GM18505 (cell line): Measurements from ENCODE around the gene SYT11.

Experiments used
- ATAC-seq: cut with Tn5 transposase; IDR thresholded peaks from one replicate; pipeline ENCODE4 v1.9.1; 2021; ENCODE audit not compliant: unreplicated experiment
- POLR2A ChIP-seq: IDR thresholded peaks from 4 replicates; pipeline ENCODE4 v1.6.1; 2011; ENCODE audit warnings: borderline replicate concordance; ENCODE audit not compliant: insufficient read depth, insufficient read length; ENCODE audit errors: extremely low read depth

SYT11 gene

DNA sequence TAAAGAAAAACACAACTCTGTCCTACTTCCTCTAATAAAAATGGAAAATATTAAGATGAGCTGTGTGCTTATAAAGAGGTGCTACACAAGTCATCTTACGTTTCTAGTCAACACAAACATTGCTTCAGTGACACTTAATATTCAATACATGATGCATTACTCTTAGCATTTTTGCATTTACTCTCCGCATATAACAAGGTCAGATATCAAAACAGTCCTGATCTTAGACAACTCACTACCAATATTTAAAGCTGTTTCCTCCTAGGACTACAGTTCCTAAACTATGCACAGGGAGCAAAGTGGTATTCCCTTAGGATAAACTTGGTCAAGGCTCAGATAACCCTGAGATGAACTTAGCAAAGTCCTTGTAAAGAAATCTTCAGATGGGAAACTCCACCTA, 39.5 kb downstream of the SYT11 start:
- no peak for ATAC-seq

DNA sequence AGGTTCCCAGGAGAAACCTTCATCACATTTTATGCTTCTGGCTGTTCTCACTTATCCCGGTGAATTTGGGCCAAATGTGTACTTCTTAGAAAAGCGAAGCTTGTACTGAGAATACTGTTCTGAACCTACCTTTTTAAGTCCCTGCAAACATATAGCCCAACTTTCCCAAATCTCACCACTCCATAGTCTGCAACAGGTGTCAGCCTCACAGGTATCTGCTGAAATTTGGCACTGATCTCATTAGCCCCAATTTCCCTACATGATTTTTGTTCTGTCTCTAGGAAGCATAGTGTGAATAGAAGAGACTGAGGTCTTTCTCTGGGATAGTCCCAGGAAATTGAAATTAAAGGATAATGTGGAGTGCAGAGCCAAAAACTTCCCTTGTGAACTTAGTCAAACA, 40.3 kb downstream of the SYT11 start:
- no peak for TF ChIP-seq POLR2A
- no peak for ATAC-seq

More for the DNA sequence above, 39.5 kb downstream of the SYT11 start:
- no peak for TF ChIP-seq POLR2A

DNA sequence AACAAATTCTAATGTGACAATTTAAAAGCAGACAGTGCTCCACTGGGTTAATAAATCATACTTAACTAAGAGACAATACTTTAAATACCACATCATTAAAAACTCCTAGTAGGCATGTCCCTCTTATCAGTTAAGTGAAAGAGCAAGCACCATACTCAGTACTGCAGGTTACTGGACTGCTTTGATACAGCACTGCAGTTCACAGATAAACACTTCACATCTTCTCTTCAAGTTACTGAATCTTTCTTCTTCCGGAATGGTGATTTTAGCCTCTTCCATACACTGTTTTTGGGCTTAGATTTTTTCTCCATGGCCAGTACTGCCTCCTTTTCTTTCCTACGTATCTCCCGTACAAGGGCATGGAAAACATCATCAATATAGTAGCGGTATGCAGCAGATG, 40.8 kb downstream of the SYT11 start:
- TF ChIP-seq POLR2A = no peak
- ATAC-seq = no peak

- no peak for ATAC-seq
- no peak for TF ChIP-seq POLR2A
Measured at GRCh38 chr1:155904261-155904660, 44.9 kb downstream of the SYT11 start.

DNA sequence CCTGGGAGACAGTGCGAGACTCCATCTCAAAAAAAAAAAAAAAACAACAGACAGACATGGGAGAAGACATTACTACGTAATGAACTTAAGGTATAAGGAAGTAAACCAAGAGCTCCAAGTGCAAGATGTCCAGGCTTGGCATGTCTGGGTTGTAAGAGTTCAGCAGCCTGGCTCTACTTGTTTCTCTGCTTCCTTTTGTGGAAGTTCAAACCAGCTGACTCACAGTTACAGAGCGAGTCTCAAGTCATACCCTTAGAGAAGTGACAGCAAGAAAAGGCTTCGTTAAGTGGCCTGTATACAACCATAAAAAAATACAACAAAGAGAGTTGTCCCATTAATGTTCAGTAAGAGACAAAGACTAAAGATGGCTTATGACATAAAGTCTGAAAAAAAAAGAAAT, 50.5 kb downstream of the SYT11 start:
- ATAC-seq = no peak
- no peak for TF ChIP-seq POLR2A

DNA sequence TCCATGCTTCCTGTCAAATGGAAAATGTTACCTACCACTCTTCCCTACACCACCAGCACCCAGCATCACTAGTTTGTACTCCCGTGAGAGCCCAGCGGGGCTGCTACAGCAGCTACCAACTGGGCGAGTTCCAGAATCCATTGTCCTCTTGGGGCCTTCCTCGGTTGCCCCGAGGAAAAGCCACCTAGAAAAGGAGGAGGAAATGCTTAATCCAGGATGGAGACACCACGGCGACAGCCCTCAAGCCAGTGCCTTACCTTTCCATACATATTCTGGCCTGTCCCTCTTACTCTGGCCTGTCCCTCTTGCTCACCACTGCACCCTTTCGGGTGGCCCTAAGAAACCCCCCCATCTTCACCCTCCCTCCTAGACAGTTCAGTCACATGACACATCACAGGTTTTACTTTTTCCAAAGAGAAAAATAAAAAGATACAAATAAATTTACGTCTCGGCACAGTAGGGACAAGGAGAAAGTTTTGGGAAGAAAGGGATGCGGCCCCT, 51.3 kb downstream of the SYT11 start:
- peak; percentile 16 for ATAC-seq
- TF ChIP-seq POLR2A = no peak

GRCh38 chr1:155911156-155912055, 52.0 kb downstream of the SYT11 start, which contains the start of gene RIT1:
RIT1 (minus strand) TSS chr1:155911349; CDS start chr1:155910761, 588 bp downstream.
- peak; percentile 82 for TF ChIP-seq POLR2A
- ATAC-seq = peak; percentile 76

DNA sequence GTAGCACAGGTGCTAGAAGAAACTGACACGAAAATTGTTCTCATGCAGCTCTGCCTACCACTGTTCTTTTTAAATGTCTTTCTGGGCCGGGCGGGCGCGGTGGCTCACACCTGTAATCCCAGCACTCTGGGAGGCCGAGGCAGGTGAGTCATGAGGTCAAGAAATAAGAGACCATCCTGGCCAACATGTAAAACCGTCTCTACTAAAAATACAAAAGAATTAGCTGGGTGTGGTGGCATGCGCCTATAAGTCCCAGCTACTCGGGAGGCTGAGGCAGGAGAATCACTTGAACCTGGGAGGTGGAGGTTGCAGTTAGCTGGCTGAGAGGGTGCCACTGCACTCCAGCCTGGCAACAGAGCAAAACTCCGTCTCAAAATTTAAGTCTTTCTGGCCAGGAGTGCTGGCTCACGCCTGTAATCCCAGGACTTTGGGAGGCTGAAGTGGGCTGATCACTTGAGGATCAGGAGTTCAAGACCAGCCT, 52.7 kb downstream of the SYT11 start:
- TF ChIP-seq POLR2A = no peak
- no peak for ATAC-seq

DNA sequence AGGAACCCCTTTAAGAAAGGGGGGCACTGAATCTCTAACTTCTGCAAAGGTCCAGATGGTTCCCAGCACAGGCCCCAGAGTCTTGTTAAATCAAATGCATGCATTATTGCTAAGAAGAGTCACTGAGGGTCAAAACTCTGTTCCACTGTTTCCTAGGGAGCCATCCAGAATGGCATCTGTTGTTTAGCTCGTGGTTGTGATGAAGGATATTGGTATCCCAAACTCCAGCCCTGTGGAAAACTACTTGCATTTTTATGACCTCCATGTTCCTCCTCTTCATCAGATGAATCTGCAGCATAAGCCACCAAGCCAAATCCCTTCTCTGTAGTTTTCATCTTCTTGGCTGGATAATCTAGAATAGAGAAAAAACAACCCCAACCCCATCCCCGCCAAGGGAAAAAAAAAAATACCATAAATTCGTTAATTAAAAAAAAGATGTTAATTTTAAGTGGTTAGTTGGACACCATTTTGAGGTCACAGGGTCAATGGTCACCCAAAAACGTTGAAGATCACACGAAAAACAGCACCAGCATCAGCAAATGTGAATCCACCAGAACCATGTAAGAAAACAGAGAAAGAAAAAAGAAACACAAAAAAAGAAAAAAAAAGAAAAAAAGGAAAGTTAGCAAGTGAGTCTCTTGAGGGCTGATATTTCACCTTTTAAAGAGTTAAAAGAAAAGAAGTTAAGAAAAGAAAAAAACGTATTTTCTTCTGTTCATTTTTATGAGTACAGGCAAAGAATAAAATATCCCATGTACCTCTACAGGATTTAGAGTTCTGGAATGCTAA, 54.8 kb downstream of the SYT11 start:
- no peak for TF ChIP-seq POLR2A
- no peak for ATAC-seq

- no peak for ATAC-seq
- TF ChIP-seq POLR2A = no peak
Measured at GRCh38 chr1:155918660-155919059, 59.3 kb downstream of the SYT11 start.

DNA sequence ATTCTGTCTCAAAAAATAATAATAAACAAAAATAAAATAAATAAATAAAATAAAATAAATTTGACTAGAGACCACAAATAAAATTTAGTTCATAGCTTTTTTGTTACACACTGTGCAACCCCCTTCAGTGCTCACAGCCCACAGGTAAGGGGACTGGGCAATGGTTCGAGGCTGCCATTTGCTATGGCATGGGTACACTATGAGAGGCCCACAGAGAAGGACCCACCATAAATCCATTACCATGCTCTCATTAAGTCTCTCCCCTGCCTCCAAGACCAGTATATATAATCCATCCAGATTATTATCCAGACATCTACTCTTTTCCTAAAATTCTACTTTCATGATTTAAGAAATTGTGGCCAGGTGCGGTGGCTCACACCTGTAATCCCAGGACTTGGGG, 60.4 kb downstream of the SYT11 start:
- no peak for ATAC-seq
- TF ChIP-seq POLR2A = no peak

DNA sequence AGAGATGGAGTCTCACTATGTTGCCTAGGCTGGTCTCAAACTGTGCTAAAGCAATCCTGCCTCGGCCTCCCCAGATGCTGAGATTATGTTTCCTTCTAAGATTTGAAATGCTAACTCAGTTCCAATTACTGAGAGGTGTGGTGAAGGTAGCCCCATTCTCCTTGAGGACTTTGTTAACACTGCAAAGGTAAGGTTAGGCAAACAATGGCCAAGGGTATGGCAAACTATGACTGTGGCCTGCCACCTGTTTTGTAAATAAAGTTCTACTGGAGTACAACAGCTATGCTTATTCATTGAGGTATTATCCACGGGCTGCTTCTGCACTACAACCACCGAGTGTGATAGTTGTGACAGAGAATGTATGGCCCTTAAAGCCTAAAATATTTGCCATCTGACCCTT, 61.4 kb downstream of the SYT11 start:
- ATAC-seq = no peak
- no peak for TF ChIP-seq POLR2A

DNA sequence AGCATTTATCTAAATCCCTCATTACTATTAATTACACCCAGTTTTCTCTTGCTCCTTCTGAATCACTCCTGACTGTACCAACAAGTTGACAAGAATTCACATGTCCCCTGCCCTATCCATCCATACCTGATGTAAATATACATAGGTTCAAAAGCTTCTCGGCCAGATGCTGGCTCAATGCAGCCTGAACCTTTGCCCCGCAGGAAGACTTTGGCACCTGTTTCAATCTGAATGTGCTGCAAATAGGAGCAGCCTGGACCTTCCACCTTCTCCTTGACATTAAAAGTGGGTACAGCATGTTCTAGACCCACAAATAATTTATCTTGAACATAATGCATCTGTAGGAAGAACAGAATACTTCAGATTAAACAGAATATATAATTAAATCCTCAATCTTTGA, 66.1 kb downstream of the SYT11 start:
- ATAC-seq = no peak

More for the DNA sequence above, 66.1 kb downstream of the SYT11 start:
- TF ChIP-seq POLR2A = no peak
